H1 (cell line): ENCODE measurements around the gene THBS3. TPM values are rescaled to one million over a fixed set of nuclear protein-coding genes. Genes with fewer than 3 reads are reported as not detected.

Experiments
- CEBPB ChIP-seq: IDR thresholded peaks from 2 replicates; pipeline ENCODE4 v1.6.1; 2012; ENCODE audit warnings: low read depth, low read length
- CHD7 ChIP-seq: fragments of 300-600 bp; sonication (generic); IDR thresholded peaks from 2 replicates; pipeline ENCODE4 v1.7.1; 2012; ENCODE audit warnings: low read length, moderate library complexity, mild to moderate bottlenecking, inconsistent platforms; ENCODE audit not compliant: insufficient replicate concordance
- HDAC6 ChIP-seq: IDR thresholded peaks from one replicate; pipeline ENCODE4 v1.7.1; 2012; ENCODE audit warnings: low read depth, mild to moderate bottlenecking, inconsistent platforms, low read length, moderate library complexity
- KDM1A ChIP-seq: fragments of 200-600, 300-600 bp; sonication (generic); IDR thresholded peaks from 2 replicates; pipeline ENCODE4 v1.7.1; 2016; ENCODE audit warnings: mild to moderate bottlenecking, low read length, borderline replicate concordance
- SAP30 ChIP-seq: fragments of 300-600 bp; sonication (generic); IDR thresholded peaks from 2 replicates; pipeline ENCODE4 v1.7.1; 2012; ENCODE audit warnings: low read length, moderate library complexity, mild to moderate bottlenecking, inconsistent platforms; ENCODE audit not compliant: insufficient read depth, insufficient replicate concordance
- SIN3A ChIP-seq, 2 experiments: IDR thresholded peaks in 1 of 2; conservative IDR thresholded peaks in 1 of 2; 2 replicates each; pipeline ENCODE4 v1.6.1; 2011 to 2012; ENCODE audit warnings: low read length in 2 of 2, improper control_type of control experiment in 1 of 2, low read depth in 1 of 2, mild to moderate bottlenecking in 1 of 2
- polyA plus RNA-seq, 7 experiments: library from polyadenylated mRNA; depleted of rRNA in 3 of 7; stranded (reverse) in 5 of 7; unstranded in 2 of 7; fragments of >200 nt in 5 of 7; fragments of 200-250 nt in 2 of 7; gene quantifications; 1 replicate in 5 of 7; 2 replicates in 1 of 7; 4 replicates in 1 of 7; pipeline versions ENCODE4 v1.2.1 to v1.2.3, GENCODE V29; 2011 to 2013; ENCODE audit warnings: missing spikeins in 2 of 7, mixed read lengths in 2 of 7
- total RNA-seq: library from RNA; stranded (reverse); fragmentation: NEBNext Ultra II Directional; extraction: Animal tissue kit (Norgen Biotek cat#: 25700); gene quantifications from 2 replicates; pipeline ENCODE4 v1.2.1, GENCODE V29; 2021
- TF ChIP-seq, protein P1 (sequence below): IDR thresholded peaks from 2 replicates; pipeline ENCODE4 v1.6.1; 2012; ENCODE audit warnings: low read length, inconsistent platforms

Gene THBS3
- total and polyA plus RNA-seq, 2 of the 8 experiments (the other 6 are each of a cell fraction or from before 2014, with no cell fraction given): 3.0 to 3.5 TPM

DNA sequence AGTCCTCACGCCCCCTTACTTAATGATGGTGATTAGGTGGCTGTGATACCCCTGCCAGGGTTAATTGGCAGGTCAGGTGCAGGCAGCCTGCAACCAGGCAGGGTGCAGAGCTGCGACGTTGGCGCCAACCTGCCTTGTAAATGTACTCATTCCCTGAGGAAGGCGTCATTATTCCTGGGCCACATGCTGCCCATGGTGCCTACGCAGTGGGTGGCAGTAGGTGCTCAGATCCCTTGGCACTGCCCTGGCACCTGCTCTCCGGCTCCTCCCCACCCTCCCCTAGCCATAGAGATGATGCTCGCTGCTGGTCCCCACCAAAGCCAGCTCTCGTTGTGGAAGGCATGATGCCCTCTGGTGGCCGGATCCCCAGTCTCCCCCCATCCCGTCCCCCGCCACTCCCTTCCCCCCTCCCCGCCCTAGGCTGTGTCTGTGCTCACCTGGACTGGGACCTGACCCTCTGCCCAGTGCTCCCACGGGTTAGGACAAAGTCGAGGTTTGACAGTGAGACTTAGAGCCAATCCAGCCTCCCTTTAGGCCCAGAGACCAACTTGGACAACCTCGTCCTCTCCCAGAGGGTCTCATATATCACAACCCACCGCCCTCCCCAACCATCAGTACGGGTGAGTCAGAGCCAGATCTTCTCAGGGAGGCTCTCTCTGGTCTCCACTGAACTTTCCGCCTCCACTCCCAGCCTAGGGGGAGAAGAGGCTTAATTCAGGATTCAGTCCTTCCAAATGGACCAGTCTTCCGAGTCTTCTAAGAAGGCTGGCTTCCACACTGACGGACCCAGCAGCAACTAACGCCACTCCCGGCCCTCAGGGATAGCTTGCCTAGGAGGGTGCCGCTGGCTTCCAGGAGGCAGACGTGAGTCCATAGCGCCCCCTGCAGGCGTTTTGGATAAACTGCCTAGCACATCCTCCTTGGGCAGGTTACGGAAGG, 40.3 kb downstream of the THBS3 start (continued):
- TF ChIP-seq CHD7 (no peak), SAP30 (peak; percentile 51), CEBPB (no peak), SIN3A (conservative IDR thresholded peaks at IDR 0.05 in 1 of 2, IDR thresholded peaks at IDR 0.05 in 1 of 2; ENCODE audit: low read depth in 1 of 2, low read length in 2 of 2) (peak in 1 of 2 experiments; percentile 19; a peak in 2 of 4 replicates), HDAC6 (no peak), KDM1A (no peak)
- TF ChIP-seq, protein P1, sequence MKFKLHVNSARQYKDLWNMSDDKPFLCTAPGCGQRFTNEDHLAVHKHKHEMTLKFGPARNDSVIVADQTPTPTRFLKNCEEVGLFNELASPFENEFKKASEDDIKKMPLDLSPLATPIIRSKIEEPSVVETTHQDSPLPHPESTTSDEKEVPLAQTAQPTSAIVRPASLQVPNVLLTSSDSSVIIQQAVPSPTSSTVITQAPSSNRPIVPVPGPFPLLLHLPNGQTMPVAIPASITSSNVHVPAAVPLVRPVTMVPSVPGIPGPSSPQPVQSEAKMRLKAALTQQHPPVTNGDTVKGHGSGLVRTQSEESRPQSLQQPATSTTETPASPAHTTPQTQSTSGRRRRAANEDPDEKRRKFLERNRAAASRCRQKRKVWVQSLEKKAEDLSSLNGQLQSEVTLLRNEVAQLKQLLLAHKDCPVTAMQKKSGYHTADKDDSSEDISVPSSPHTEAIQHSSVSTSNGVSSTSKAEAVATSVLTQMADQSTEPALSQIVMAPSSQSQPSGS: no peak
